ENCODE data around the gene FUBP1.

GRCh38 chr1:77958391-77958790, 20.5 kb downstream of the FUBP1 start:
- TF ChIP-seq CTCF (IDR thresholded peaks at IDR 0.05; ENCODE audit: low read length) (no peak), EZH2 (optimal IDR thresholded peaks at IDR 0.05; ENCODE audit: low read depth, low read length) (no peak), EZH2phosphoT487 (IDR thresholded peaks at IDR 0.05; ENCODE audit: low read length) (no peak)
